HUES6 (cell line): Measurements from ENCODE around the gene RMC1.
"Not testable (repeated sequence)": the region's sequence is repeated elsewhere in the genome, so short reads cannot be mapped to it uniquely, and the experiment has no call there.

ENCODE experiments used
- H3K27ac ChIP-seq: 2 replicates; pipeline ENCODE4 v1.7.0; 2013; ENCODE audit warnings: low read depth, mild to moderate bottlenecking, low read length, inconsistent platforms
- H3K27me3 ChIP-seq: 2 replicates; pipeline ENCODE4 v1.6.1; 2013; ENCODE audit warnings: low read length; ENCODE audit not compliant: control insufficient read depth, insufficient read depth
- H3K36me3 ChIP-seq: 2 replicates; pipeline ENCODE4 v1.6.1; 2013; ENCODE audit warnings: low read length; ENCODE audit not compliant: control insufficient read depth, insufficient read depth
- H3K4me1 ChIP-seq: 2 replicates; pipeline ENCODE4 v1.6.1; 2013; ENCODE audit warnings: low read length; ENCODE audit not compliant: control insufficient read depth, insufficient read depth
- H3K4me3 ChIP-seq: 2 replicates; pipeline ENCODE4 v1.5.1; 2013; ENCODE audit warnings: low read depth, low read length
- H3K9ac ChIP-seq: one replicate; pipeline ENCODE4 v1.6.1; 2013; ENCODE audit warnings: mild to moderate bottlenecking, low read length
- H3K9me3 ChIP-seq: 2 replicates; pipeline ENCODE4 v1.6.1; 2013; ENCODE audit warnings: low read depth, low read length; ENCODE audit not compliant: control insufficient read depth, insufficient read depth

RMC1 gene

GRCh38 chr18:23471486-23471885 is 31.8 kb upstream of the RMC1 start:
- no peaks in the 10 kb centered on the region for H3K9me3 ChIP-seq
- no peaks in the 10 kb centered on the region for H3K27me3 ChIP-seq
- H3K27ac ChIP-seq: no peak overlapping the region
- H3K4me3 ChIP-seq: no peak overlapping the region
- H3K9ac ChIP-seq: no peak overlapping the region
- H3K4me1 ChIP-seq: no peaks in the 10 kb centered on the region
- H3K36me3 ChIP-seq: peaks cover 85% of the 10 kb centered on the region

DNA sequence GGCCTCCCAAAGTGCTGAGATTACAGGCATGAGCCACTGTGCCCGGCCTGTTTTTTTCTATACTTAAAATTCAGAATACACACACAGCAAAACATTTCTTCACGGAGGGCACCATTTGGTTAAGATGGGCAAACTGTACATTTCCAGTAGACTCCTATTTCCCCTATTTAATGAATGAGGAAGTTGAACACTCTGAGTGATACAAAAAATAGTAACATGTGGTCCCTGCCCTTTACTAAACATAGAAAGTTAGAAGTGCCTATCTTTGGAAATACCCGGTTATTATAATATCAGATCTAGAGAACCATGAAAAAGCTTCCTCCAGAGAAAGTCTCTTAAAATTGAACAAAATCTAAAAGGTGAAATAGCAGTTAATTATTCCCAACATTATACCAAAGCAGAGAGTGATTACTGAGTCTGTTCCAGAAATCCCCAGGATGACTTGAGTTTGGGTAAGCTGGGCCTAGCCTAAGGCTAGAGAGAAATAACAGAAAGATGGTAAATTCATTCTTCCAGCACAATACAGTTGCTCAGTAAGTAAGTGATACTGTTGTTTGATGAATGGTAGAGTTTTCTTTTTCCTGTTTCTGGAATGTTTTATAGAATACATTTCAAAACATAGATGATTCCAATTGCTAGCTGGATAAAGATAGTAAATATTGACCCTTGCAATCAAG is 23.3 kb upstream of the RMC1 start:
- H3K27ac ChIP-seq: no peak overlapping the region
- H3K4me3 ChIP-seq: no peak overlapping the region
- H3K4me1 ChIP-seq: peaks cover 7% of the 10 kb centered on the region
- peaks cover 68% of the 10 kb centered on the region for H3K36me3 ChIP-seq
- no peak overlapping the region for H3K9ac ChIP-seq
- H3K9me3 ChIP-seq: no peaks in the 10 kb centered on the region
- no peaks in the 10 kb centered on the region for H3K27me3 ChIP-seq

- Histone ChIP-seq H3K9ac (no peak overlapping the region), H3K9me3 (no peaks in the 10 kb centered on the region), H3K27ac (no peak overlapping the region), H3K36me3 (peaks cover 26% of the 10 kb centered on the region), H3K4me3 (no peak overlapping the region), H3K4me1 (peaks cover 16% of the 10 kb centered on the region), H3K27me3 (no peaks in the 10 kb centered on the region)
Measured at GRCh38 chr18:23484561-23485182, 18.6 kb upstream of the RMC1 start.

DNA sequence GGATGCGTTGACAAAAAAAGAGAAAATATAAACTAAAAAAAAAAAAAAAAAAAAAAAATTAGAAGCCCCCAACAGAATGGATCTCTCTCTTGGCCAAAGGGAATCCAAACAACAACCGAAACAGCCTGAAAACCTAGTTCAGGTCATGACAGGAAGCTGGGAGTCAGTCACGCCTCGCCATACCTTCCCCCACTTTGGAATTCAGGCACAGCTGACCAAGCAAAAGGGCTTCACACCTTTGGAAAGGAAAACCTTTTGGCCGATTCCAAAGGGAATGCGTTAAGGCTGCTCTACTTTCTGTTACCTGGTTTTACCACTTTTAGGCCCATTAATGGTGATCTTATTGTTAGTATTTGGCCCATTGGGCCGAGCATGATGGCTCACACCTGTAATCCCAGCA is 17.9 kb upstream of the RMC1 start:
- peaks cover 16% of the 10 kb centered on the region for H3K4me1 ChIP-seq
- H3K27me3 ChIP-seq: no peaks in the 10 kb centered on the region
- H3K4me3 ChIP-seq: no peak overlapping the region
- H3K27ac ChIP-seq: no peak overlapping the region
- H3K36me3 ChIP-seq: peaks cover 19% of the 10 kb centered on the region
- peak overlapping the region; percentile 11 for H3K9ac ChIP-seq
- peaks cover 4% of the 10 kb centered on the region; the same call in 1 of the 2 replicates for H3K9me3 ChIP-seq

- no peak overlapping the region for H3K9ac ChIP-seq
- H3K27ac ChIP-seq: no peak overlapping the region
- H3K4me1 ChIP-seq: peaks cover 16% of the 10 kb centered on the region
- no peaks in the 10 kb centered on the region for H3K27me3 ChIP-seq
- peaks cover 4% of the 10 kb centered on the region; the same call in 1 of the 2 replicates for H3K9me3 ChIP-seq
- no peak overlapping the region for H3K4me3 ChIP-seq
- H3K36me3 ChIP-seq: no peaks in the 10 kb centered on the region; the same call in 1 of the 2 replicates
Measured at GRCh38 chr18:23487738-23488570, 15.4 kb upstream of the RMC1 start.

GRCh38 chr18:23489586-23489985 is 13.7 kb upstream of the RMC1 start:
- not testable (repeated sequence) for H3K9ac ChIP-seq, H3K4me3 ChIP-seq, H3K36me3 ChIP-seq, H3K27ac ChIP-seq, H3K27me3 ChIP-seq, H3K9me3 ChIP-seq
- peaks cover 13% of the 10 kb centered on the region for H3K4me1 ChIP-seq

DNA sequence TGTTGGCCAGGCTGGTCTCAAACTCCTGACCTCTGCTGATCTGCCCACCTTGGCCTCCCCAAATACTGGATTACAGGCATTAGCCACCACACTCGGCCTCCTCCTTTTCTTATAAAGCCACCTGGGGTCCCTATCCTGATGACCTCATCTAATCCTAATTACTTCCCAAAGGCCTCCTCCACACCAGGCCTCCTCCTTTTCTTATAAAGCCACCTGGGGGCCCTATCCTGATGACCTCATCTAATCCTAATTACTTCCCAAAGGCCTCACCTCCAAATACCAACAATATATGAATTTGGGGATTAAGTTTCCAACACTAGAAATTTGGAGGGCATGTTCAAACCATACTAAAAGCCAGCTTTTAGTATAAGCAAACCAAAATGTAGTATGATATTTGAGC is 9.7 kb upstream of the RMC1 start:
- Histone ChIP-seq H3K27ac (no peak overlapping the region), H3K9me3 (peaks cover 4% of the 10 kb centered on the region; the same call in 1 of the 2 replicates), H3K4me3 (no peak overlapping the region), H3K4me1 (no peaks in the 10 kb centered on the region), H3K9ac (no peak overlapping the region), H3K36me3 (no peaks in the 10 kb centered on the region), H3K27me3 (no peaks in the 10 kb centered on the region)

- H3K27me3 ChIP-seq: no peaks in the 10 kb centered on the region
- peaks cover 4% of the 10 kb centered on the region; the same call in 1 of the 2 replicates for H3K9me3 ChIP-seq
- no peak overlapping the region for H3K4me3 ChIP-seq
- no peak overlapping the region for H3K27ac ChIP-seq
- peaks cover 7% of the 10 kb centered on the region; the same call in 1 of the 2 replicates for H3K4me1 ChIP-seq
- no peak overlapping the region for H3K9ac ChIP-seq
- no peaks in the 10 kb centered on the region for H3K36me3 ChIP-seq
Measured at GRCh38 chr18:23494992-23495391, 8.3 kb upstream of the RMC1 start.

DNA sequence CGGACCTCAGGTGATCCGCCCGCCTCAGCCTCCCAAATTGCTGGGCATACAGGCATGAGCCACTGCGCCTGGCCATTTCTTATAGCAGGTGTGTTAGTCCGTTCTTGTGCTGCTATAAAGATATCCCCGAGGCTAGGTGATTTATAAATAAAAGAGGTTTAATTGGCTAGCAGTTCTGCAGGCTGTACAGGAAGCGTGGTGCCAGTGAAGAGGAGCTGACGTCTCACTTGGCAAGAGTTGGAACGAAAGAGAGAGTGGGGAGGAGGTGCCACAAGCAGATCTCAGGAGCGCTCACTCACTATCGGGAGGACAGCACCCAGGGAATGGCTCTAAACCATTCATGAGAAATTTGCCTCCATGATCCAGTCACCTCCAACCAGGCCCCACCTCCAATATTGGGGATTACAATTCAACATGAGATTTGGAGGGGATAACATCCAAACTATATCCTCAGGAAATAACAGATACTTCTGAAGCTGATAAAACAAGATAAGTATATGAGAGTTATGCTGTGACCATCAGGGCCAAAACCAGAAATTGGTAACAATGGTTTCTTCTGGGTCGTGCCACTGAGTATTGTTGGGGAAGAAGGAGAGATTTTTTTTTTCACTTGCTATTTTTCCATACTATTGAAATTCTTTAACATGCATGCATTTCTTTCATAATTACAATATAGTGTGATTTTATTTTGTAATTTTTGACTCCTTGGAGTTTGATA is 7.4 kb upstream of the RMC1 start:
- no peaks in the 10 kb centered on the region for H3K9me3 ChIP-seq
- no peak overlapping the region for H3K9ac ChIP-seq
- no peaks in the 10 kb centered on the region for H3K36me3 ChIP-seq
- no peak overlapping the region for H3K27ac ChIP-seq
- H3K4me1 ChIP-seq: peaks cover 7% of the 10 kb centered on the region; the same call in 1 of the 2 replicates
- H3K4me3 ChIP-seq: no peak overlapping the region
- no peaks in the 10 kb centered on the region for H3K27me3 ChIP-seq

DNA sequence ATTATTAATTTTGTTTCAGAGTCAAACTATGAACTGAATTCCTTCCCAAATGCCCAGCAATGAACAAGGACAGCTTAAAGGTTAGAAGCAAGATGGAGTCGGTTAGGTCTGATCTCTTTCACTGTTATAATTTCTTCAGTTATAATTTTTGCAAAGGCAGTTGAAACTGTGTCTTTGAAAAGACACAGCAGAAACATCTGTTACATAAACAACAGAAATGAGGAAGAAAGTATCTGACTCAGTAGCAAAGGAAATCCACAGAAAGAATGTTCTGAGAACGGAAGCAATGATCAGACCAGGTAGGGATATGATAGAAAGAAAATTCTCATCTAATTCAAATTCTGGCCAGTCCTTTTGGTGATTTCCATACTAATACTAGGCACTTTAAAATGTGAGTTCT is 5.2 kb upstream of the RMC1 start:
- Histone ChIP-seq H3K27ac (no peak overlapping the region), H3K9me3 (no peaks in the 10 kb centered on the region), H3K27me3 (peaks cover 12% of the 10 kb centered on the region), H3K4me3 (no peak overlapping the region), H3K4me1 (peaks cover 12% of the 10 kb centered on the region; the same call in 1 of the 2 replicates), H3K9ac (no peak overlapping the region), H3K36me3 (no peaks in the 10 kb centered on the region)
